Calu3 (cell line): ENCODE measurements around the gene CALHM6. TPM values are rescaled to one million over a fixed set of nuclear protein-coding genes. Genes with fewer than 3 reads are reported as not detected.

Experiments used
- Bru-seq: library from RNA; stranded (reverse); fragments of 400-500 nt; gene quantifications from one replicate; lab custom pipeline; 2021; lab: Mats Ljungman, UMichigan
- BruChase-seq, 2 experiments: library from RNA; stranded (reverse); fragments of 400-500 nt; gene quantifications; one replicate each; lab custom pipeline; 2021; lab: Mats Ljungman, UMichigan
- BruUV-seq: library from RNA; stranded (reverse); fragments of 400-500 nt; replicated peaks from 2 replicates; lab custom pipeline; 2021; lab: Mats Ljungman, UMichigan
- CTCF ChIA-PET: fragments of 300-600 bp; sonication (Branson Sonifier 250); formaldehyde crosslinking; loops from one replicate; lab custom pipeline; 2022; ENCODE audit warnings: antibody characterized with exemption; lab: Charles Lee
- DNase-seq: peaks from one replicate; pipeline ENCODE4 v3.0.0; 2022
- H3K27ac Mint-ChIP-seq: one replicate; pipeline ENCODE4 v1.8.0; 2022; ENCODE audit warnings: mixed read lengths; ENCODE audit not compliant: unreplicated experiment
- H3K27me3 Mint-ChIP-seq: one replicate; pipeline ENCODE4 v1.8.0; 2022; ENCODE audit warnings: mixed read lengths; ENCODE audit not compliant: unreplicated experiment
- H3K36me3 Mint-ChIP-seq: one replicate; pipeline ENCODE4 v1.8.0; 2022; ENCODE audit warnings: mild to moderate bottlenecking, moderate library complexity, mixed read lengths; ENCODE audit not compliant: insufficient read depth, unreplicated experiment
- H3K4me1 Mint-ChIP-seq: one replicate; pipeline ENCODE4 v1.8.0; 2022; ENCODE audit warnings: mild to moderate bottlenecking, low read depth, mixed read lengths; ENCODE audit not compliant: unreplicated experiment
- H3K4me3 Mint-ChIP-seq: one replicate; pipeline ENCODE4 v1.8.0; 2022; ENCODE audit warnings: mild to moderate bottlenecking, low read depth, moderate library complexity, mixed read lengths; ENCODE audit not compliant: unreplicated experiment
- H3K9me3 Mint-ChIP-seq: one replicate; pipeline ENCODE4 v1.8.0; 2022; ENCODE audit warnings: low read depth, mixed read lengths; ENCODE audit not compliant: unreplicated experiment
- intact Hi-C: fragments of 100-400 bp; cut with micrococcal nuclease; formaldehyde crosslinking; loops from one replicate; pipeline ENCODE4 v1.10.0; 2022; ENCODE audit not compliant: unreplicated experiment
- long read RNA-seq: library from polyadenylated mRNA; stranded (forward); transcript quantifications from one replicate; pipeline ENCODE4 v2.0.0, GENCODE V29; 2022
- total RNA-seq: library from RNA; stranded (reverse); gene quantifications from 2 replicates; pipeline ENCODE4 v1.2.3, GENCODE V29; 2022
- TF ChIP-seq, protein P1 (sequence below): fragments of 200-600 bp; IDR thresholded peaks from one replicate; pipeline ENCODE4 v1.8.0; 2022; ENCODE audit warnings: antibody characterized with exemption; ENCODE audit not compliant: unreplicated experiment

The CALHM6 gene
- total RNA-seq: 1.4 TPM in 1 of 2 replicates, not detected in the other
- Bru-seq, nascent RNA: not detected
- BruChase-seq, experiment 1, labeled RNA remaining after a 6-hour chase: percentile 15 among the genes with signal in this experiment
- BruChase-seq, experiment 2, labeled RNA remaining after a 2-hour chase: percentile 23 among the genes with signal in this experiment
- long read RNA-seq, partial matches to known transcripts: 1 of 1 reads
- long read RNA-seq, other reads (novel, unspliced or antisense): 0 of 1 reads

DNA sequence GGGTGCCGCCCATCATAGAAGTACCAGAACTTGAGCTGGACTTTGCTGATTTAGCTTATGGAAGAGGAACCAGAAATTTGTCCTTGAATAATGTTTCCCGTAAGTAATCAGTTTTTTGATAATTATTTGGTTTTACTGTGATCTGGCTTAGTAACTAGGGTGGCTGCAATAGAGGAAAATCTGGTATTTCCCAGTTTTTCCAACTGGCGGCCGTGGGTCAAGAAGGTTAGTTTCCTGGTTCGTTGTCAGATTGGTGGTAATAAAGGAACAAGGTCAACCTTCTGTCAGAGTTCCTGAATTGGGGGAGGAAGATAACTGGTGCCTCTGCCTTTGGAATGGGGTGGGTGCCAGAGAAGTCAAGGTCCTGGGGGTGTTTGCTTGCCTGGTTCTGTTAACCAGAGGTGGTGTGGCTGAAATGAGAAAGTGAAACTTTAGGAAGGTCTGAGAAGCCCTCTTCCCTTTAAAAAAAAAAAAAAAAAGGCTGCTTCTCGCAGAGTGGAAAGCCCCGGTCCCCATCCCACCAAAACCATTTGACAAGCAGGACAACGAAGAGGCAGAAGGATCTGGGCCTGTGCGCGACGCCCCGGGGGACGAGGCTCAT, at the start of gene CALHM6:
CALHM6 (plus strand) TSS at position 45 of the 601 bp plus-strand sequence; CDS start at position 600, 555 bp downstream.
- Mint-ChIP-seq H3K4me1 (peaks cover 11% of the 10 kb centered on the region), H3K36me3 (peaks cover 14% of the 10 kb centered on the region), H3K9me3 (no peaks in the 10 kb centered on the region), H3K27me3 (peaks cover 59% of the 10 kb centered on the region), H3K4me3 (peak within 1 kb of the TSS; percentile 76), H3K27ac (peak within 1 kb of the TSS; percentile 47)
- intact Hi-C loops: loop anchor here (10.0 kb wide), 1 partner anchor 1063 kb away; no protein-coding TSS in a partner anchor
- TF ChIP-seq, protein P1, sequence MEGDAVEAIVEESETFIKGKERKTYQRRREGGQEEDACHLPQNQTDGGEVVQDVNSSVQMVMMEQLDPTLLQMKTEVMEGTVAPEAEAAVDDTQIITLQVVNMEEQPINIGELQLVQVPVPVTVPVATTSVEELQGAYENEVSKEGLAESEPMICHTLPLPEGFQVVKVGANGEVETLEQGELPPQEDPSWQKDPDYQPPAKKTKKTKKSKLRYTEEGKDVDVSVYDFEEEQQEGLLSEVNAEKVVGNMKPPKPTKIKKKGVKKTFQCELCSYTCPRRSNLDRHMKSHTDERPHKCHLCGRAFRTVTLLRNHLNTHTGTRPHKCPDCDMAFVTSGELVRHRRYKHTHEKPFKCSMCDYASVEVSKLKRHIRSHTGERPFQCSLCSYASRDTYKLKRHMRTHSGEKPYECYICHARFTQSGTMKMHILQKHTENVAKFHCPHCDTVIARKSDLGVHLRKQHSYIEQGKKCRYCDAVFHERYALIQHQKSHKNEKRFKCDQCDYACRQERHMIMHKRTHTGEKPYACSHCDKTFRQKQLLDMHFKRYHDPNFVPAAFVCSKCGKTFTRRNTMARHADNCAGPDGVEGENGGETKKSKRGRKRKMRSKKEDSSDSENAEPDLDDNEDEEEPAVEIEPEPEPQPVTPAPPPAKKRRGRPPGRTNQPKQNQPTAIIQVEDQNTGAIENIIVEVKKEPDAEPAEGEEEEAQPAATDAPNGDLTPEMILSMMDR: no peak
- no TSS peak for BruUV-seq
- CTCF ChIA-PET: no interaction called here
- DNase-seq: no peak

DNA sequence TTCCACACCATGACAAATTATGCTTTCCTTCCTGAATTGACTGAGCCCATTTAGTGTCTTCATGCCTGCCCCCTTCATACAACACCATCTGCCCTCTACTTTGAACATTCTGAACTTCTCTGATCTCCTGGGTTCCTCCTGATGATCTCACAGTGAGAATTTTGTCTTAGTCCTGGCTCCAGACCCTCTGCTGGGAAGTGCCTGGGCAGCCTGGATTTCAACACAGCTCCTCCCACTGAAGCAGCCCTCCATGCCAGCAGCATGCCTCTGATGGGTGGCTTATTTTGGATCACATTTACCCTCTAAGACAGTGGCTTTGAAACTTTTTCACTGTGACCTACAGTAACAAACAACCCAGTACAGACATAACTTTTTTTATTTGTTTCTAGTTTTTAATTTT, 48.9 kb upstream of the CALHM6 start:
- TF ChIP-seq, protein P1: no peak
- DNase-seq: no peak
- intact Hi-C loops: no loop called here
- no TSS peak for BruUV-seq
- no peaks in the 10 kb centered on the region for H3K9me3 Mint-ChIP-seq
- H3K27ac Mint-ChIP-seq: no peak overlapping the region
- H3K4me1 Mint-ChIP-seq: peaks cover 9% of the 10 kb centered on the region
- H3K4me3 Mint-ChIP-seq: no peak overlapping the region
- no peaks in the 10 kb centered on the region for H3K27me3 Mint-ChIP-seq
- CTCF ChIA-PET: no interaction called here
- no peaks in the 10 kb centered on the region for H3K36me3 Mint-ChIP-seq

DNA sequence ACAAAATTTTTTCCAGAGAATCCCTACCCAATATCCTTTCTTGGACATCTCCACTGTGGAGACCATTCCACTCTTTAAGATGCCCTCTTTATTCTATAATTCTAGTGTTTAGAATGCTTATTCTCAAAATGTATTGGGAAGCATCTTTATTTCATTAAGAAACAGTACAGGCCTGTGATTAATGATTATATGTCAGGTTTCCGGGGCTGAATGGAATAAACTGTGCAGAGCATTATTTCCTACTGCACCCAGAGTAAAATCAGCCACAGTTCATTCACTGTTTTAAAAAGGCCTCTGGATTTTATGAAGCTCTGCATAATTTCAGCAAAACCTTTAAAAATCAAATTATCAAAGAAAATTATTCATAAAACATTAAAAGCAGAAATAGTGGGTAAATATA, 47.8 kb upstream of the CALHM6 start:
- DNase-seq: no peak

DNA sequence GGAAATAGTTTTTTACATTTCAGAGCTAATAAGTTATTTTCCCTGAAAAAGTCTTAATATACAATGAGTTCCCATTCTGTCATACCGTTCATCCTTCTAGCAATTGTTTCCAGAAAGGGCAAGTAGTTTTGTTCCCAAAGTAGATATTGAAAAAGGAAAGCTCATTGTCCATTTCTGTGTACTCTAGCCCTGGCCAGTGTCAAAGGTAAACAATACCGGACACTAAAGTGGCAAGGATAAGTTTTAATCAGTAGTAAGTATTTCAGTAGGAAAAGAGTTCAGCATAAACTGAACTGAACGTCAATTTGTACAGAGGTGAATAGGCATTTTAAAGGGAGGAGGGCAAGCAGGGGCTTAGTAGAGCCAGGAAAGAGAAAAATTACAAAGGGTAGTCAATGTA, 43.5 kb upstream of the CALHM6 start:
- CTCF ChIA-PET: no interaction called here
- intact Hi-C loops: no loop called here
- H3K4me3 Mint-ChIP-seq: no peak overlapping the region

More for the DNA sequence above, 47.8 kb upstream of the CALHM6 start:
- Mint-ChIP-seq H3K4me1 (peaks cover 9% of the 10 kb centered on the region), H3K9me3 (no peaks in the 10 kb centered on the region), H3K4me3 (no peak overlapping the region), H3K36me3 (no peaks in the 10 kb centered on the region), H3K27ac (no peak overlapping the region), H3K27me3 (no peaks in the 10 kb centered on the region)
- no TSS peak for BruUV-seq
- CTCF ChIA-PET: no interaction called here
- TF ChIP-seq, protein P1: no peak
- intact Hi-C loops: no loop called here

More for the DNA sequence above, 43.5 kb upstream of the CALHM6 start:
- Mint-ChIP-seq H3K9me3 (no peaks in the 10 kb centered on the region), H3K27ac (no peak overlapping the region), H3K27me3 (no peaks in the 10 kb centered on the region), H3K36me3 (no peaks in the 10 kb centered on the region), H3K4me1 (no peaks in the 10 kb centered on the region)
- no TSS peak for BruUV-seq
- no peak for DNase-seq
- TF ChIP-seq, protein P1: no peak
